Esophagus muscularis mucosa (tissue), 4 donors: ENCODE results near the gene SLC30A2. TPM values are rescaled to one million over a fixed set of nuclear protein-coding genes. Genes with fewer than 3 reads are reported as not detected.

ENCODE experiments used
- DNase-seq: peaks from one replicate; pipeline ENCODE4 v3.0.0-alpha.2; 2017; ENCODE audit errors: extremely low spot score
- H3K27ac ChIP-seq, 4 donors: fragments of 200-600 bp; sonication (generic); replicated peaks in 1 of 4; 1 replicate in 3 of 4; 2 replicates in 1 of 4; pipeline ENCODE4 v1.5.1; 2016 to 2019; ENCODE audit warnings: mild to moderate bottlenecking in 1 of 4
- H3K27me3 ChIP-seq, 4 donors: fragments of 200-600 bp; sonication (generic); one replicate each; pipeline versions ENCODE4 v1.5.1 to v1.6.0; 2016 to 2019
- H3K36me3 ChIP-seq, 4 donors: fragments of 200-600 bp; sonication (generic); one replicate each; pipeline ENCODE4 v1.5.1; 2016 to 2019
- H3K4me1 ChIP-seq, 4 donors: fragments of 200-600 bp; sonication (generic); one replicate each; pipeline ENCODE4 v1.5.1; 2016 to 2019
- H3K4me3 ChIP-seq, 4 donors: fragments of 200-600 bp; sonication (generic); 1 replicate in 2 of 4; 2 replicates in 2 of 4; pipeline ENCODE4 v1.5.1; 2016 to 2019; ENCODE audit warnings: mild to moderate bottlenecking in 4 of 4, moderate library complexity in 1 of 4
- H3K9me3 ChIP-seq, 4 donors: fragments of 200-600 bp; sonication (generic); 1 replicate in 3 of 4; 2 replicates in 1 of 4; pipeline ENCODE4 v1.5.1; 2016 to 2019
- CTCF ChIP-seq, 3 experiments: fragments of 200-600 bp in 2 of 3; fragments of 450-650 bp in 1 of 3; sonication (generic) in 2 of 3; IDR thresholded peaks; one replicate each; pipeline ENCODE4 v1.5.1; 2017 to 2019; ENCODE audit warnings: antibody characterized with exemption in 3 of 3, mild to moderate bottlenecking in 2 of 3, moderate library complexity in 1 of 3
- EP300 ChIP-seq: sonication (generic); formaldehyde crosslinking; IDR thresholded peaks from one replicate; pipeline ENCODE4 v1.6.1; 2017; ENCODE audit warnings: antibody characterized with exemption
- POLR2A ChIP-seq: fragments of 450-650 bp; IDR thresholded peaks from one replicate; pipeline ENCODE4 v1.6.1; 2017; ENCODE audit warnings: antibody characterized with exemption, moderate library complexity, mild to moderate bottlenecking, low read depth
- POLR2AphosphoS5 ChIP-seq, 2 donors: sonication (generic); formaldehyde crosslinking; IDR thresholded peaks; one replicate each; pipeline ENCODE4 v1.6.1; 2017; ENCODE audit warnings: antibody characterized with exemption in 2 of 2
- WGBS: methylation state at CpG from one replicate; pipeline ENCODE4 v1.1.5; 2018; 5-methylcytosine and 5-hydroxymethylcytosine counted together
- intact Hi-C: fragments of 100-400 bp; cut with DNase I; formaldehyde crosslinking; loops from one replicate; pipeline ENCODE4 v1.15.1; 2023
- total RNA-seq, 4 donors: library from RNA; depleted of rRNA; stranded (reverse); fragments of >200 nt; gene quantifications; one replicate each; pipeline versions ENCODE4 v1.1.0 to v1.2.1, GENCODE V29; 2016

SLC30A2 gene
- total RNA-seq, 4 donors from 2014 or later: 0.17 TPM; not detected in 3

DNA sequence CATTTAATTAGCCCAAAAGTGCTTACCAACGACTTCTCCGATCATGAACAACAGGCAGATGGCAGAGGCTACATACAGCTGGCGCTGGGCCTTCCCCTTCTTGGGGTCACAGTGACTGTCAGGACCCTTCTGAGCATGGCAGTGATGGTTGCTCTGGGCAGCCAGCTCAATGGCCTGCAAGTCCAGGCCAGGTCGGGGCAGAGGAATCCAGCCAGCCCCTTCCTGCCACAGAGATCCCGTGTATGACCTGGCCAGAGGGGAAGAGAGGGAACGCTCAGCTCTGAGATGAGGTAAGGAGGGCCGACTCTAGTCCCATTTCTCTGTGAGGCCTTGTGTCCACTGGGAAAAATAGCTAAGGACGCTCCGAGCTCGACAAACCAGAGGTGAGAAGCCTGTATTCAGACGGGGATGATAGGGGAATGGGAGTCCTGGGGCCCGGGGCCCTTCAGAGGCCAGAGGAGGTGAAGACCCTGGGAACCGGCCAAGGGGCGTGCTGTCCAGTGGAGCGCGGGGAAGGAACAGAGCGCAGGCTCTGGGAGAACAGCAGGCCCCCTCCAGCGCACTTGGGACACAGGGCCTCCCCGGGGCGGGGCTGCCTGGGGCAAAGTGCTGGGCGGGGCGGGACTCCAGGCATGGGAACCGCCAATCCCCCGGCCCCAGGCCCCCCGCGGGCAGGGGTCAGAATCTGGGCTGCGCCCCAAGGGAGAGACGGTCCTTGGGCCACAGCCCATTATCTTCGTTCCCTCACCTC is 772 bp downstream of the SLC30A2 start:
- 62% methylated on average over 17 of the region's 29 CpGs for WGBS
- Histone ChIP-seq H3K4me1 (peaks cover 16 to 18% (median 17%) of the 10 kb centered on the region in 4 donors), H3K4me3 (peak overlapping the region in 2 of 4 donors; percentile 33 to 36), H3K27me3 (peaks cover 0 to 93% (median 33%) of the 10 kb centered on the region in 4 donors), H3K9me3 (no peaks in the 10 kb centered on the region), H3K36me3 (no peaks in the 10 kb centered on the region), H3K27ac (no peak overlapping the region)
- intact Hi-C loops: no loop called here
- DNase-seq: no peak
- TF ChIP-seq POLR2AphosphoS5 (IDR thresholded peaks at IDR 0.05) (no peak), POLR2A (no peak), CTCF (IDR thresholded peaks at IDR 0.05) (no peak), EP300 (no peak)

DNA sequence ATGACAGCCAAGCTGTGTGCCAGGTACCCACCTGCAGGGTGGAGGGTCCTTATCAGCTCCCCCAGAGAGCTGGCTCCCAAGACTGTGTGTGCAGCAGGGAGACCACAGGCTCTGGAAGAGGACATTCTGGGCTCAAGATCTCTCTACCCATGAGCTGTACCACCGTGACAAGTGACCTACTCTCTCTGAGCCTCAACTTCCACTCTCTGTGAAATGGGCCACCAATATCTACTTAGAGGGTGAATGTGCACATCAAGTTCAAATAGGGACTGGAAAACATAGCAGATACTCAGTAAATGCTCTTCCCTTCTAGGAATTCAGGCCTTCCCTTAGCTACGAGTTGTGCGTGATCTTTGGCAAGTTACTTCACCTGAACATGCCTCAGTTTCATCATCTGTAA is 1.5 kb downstream of the SLC30A2 start:
- 94% methylated on average over 3 of the region's 3 CpGs for WGBS
- no peak overlapping the region for H3K4me3 ChIP-seq
- H3K27ac ChIP-seq: no peak overlapping the region
- TF ChIP-seq EP300 (no peak), POLR2AphosphoS5 (IDR thresholded peaks at IDR 0.05) (no peak), CTCF (IDR thresholded peaks at IDR 0.05) (no peak), POLR2A (no peak)
- peaks cover 16 to 18% (median 17%) of the 10 kb centered on the region in 4 donors for H3K4me1 ChIP-seq
- H3K9me3 ChIP-seq: no peaks in the 10 kb centered on the region
- DNase-seq: no peak
- no peaks in the 10 kb centered on the region for H3K36me3 ChIP-seq
- intact Hi-C loops: no loop called here
- peaks cover 0 to 94% (median 33%) of the 10 kb centered on the region in 4 donors for H3K27me3 ChIP-seq

GRCh38 chr1:26043765-26044164 is 2.2 kb downstream of the SLC30A2 start:
- no peak overlapping the region for H3K4me3 ChIP-seq
- no peak overlapping the region for H3K27ac ChIP-seq
- TF ChIP-seq CTCF (IDR thresholded peaks at IDR 0.05) (no peak), POLR2A (no peak), EP300 (no peak), POLR2AphosphoS5 (IDR thresholded peaks at IDR 0.05) (no peak)
- DNase-seq: no peak
- peaks cover 0 to 91% (median 33%) of the 10 kb centered on the region in 4 donors for H3K27me3 ChIP-seq
- WGBS: 88% methylated on average over 2 of the region's 2 CpGs
- H3K4me1 ChIP-seq: peaks cover 16 to 18% (median 17%) of the 10 kb centered on the region in 4 donors
- no peaks in the 10 kb centered on the region for H3K9me3 ChIP-seq
- no peaks in the 10 kb centered on the region for H3K36me3 ChIP-seq
- intact Hi-C loops: no loop called here

DNA sequence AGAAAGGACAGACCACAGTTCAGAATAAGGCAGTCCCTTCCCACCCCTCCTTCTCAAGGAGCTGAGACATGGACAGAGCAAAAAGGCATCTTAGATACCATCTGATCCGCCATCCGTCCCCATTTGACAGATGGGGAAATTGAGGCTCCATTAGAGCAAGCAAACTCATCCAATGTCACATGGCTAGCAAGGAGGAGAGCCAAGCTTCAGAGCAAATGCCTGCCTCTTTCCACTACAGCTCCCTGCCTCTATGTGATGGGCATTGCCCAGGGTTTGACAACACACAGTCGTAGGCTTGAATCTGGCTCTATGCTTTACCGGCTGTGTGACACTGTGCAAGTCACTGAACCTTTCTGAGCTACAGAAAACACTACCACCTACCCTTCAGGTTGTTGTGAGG is 3.9 kb downstream of the SLC30A2 start:
- Histone ChIP-seq H3K4me1 (peaks cover 17 to 26% (median 18%) of the 10 kb centered on the region in 4 donors), H3K36me3 (no peaks in the 10 kb centered on the region), H3K9me3 (no peaks in the 10 kb centered on the region), H3K27me3 (peaks cover 0 to 73% (median 28%) of the 10 kb centered on the region in 4 donors), H3K4me3 (no peak overlapping the region), H3K27ac (no peak overlapping the region)
- 73% methylated on average over 4 of the region's 4 CpGs for WGBS
- TF ChIP-seq EP300: no peak
- DNase-seq: no peak
- intact Hi-C loops: no loop called here

GRCh38 chr1:26041401-26041800 is 4.5 kb downstream of the SLC30A2 start:
- TF ChIP-seq CTCF (IDR thresholded peaks at IDR 0.05) (no peak), POLR2A (no peak), EP300 (no peak), POLR2AphosphoS5 (IDR thresholded peaks at IDR 0.05) (no peak)
- Histone ChIP-seq H3K27ac (no peak overlapping the region), H3K36me3 (no peaks in the 10 kb centered on the region), H3K9me3 (no peaks in the 10 kb centered on the region), H3K4me3 (no peak overlapping the region), H3K4me1 (peaks cover 16 to 29% (median 17%) of the 10 kb centered on the region in 4 donors), H3K27me3 (peaks cover 0 to 72% (median 22%) of the 10 kb centered on the region in 4 donors)
- intact Hi-C loops: no loop called here
- no peak for DNase-seq
- 100% methylated on average over 2 of the region's 7 CpGs for WGBS
